ENCODE data around the gene ELF1.

DNA sequence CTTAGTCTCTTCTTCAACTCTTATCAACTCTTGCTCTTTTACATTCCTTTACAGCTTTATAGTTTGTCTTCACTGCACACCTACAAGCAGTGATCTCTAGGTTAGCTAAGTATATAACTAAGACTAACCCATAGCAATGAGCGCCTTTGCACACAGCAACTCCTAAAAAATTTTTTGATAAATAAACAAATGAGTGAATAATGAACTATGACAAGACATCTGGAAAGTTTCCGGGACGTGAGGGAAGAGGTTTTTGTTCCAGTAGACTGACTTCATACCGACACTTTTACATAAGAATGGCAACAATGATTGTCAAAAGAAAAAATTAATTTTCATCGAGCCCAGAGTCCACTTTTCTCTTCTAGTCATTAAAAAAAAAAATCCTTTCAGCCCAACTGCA is 98.3 kb downstream of the ELF1 start:
- TF ChIP-seq, protein P1, sequence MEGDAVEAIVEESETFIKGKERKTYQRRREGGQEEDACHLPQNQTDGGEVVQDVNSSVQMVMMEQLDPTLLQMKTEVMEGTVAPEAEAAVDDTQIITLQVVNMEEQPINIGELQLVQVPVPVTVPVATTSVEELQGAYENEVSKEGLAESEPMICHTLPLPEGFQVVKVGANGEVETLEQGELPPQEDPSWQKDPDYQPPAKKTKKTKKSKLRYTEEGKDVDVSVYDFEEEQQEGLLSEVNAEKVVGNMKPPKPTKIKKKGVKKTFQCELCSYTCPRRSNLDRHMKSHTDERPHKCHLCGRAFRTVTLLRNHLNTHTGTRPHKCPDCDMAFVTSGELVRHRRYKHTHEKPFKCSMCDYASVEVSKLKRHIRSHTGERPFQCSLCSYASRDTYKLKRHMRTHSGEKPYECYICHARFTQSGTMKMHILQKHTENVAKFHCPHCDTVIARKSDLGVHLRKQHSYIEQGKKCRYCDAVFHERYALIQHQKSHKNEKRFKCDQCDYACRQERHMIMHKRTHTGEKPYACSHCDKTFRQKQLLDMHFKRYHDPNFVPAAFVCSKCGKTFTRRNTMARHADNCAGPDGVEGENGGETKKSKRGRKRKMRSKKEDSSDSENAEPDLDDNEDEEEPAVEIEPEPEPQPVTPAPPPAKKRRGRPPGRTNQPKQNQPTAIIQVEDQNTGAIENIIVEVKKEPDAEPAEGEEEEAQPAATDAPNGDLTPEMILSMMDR (IDR thresholded peaks at IDR 0.05) = no peak
- TF ChIP-seq, protein P2, sequence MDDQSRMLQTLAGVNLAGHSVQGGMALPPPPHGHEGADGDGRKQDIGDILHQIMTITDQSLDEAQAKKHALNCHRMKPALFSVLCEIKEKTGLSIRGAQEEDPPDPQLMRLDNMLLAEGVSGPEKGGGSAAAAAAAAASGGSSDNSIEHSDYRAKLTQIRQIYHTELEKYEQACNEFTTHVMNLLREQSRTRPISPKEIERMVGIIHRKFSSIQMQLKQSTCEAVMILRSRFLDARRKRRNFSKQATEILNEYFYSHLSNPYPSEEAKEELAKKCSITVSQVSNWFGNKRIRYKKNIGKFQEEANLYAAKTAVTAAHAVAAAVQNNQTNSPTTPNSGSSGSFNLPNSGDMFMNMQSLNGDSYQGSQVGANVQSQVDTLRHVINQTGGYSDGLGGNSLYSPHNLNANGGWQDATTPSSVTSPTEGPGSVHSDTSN (IDR thresholded peaks at IDR 0.05) = no peak
- TF ChIP-seq, protein P3, sequence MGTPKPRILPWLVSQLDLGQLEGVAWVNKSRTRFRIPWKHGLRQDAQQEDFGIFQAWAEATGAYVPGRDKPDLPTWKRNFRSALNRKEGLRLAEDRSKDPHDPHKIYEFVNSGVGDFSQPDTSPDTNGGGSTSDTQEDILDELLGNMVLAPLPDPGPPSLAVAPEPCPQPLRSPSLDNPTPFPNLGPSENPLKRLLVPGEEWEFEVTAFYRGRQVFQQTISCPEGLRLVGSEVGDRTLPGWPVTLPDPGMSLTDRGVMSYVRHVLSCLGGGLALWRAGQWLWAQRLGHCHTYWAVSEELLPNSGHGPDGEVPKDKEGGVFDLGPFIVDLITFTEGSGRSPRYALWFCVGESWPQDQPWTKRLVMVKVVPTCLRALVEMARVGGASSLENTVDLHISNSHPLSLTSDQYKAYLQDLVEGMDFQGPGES (IDR thresholded peaks at IDR 0.05; ENCODE audit: low read depth, low read length) = no peak
- TF ChIP-seq RFX5 (IDR thresholded peaks at IDR 0.05; ENCODE audit: low read length) (no peak), ELF1 (IDR thresholded peaks at IDR 0.05) (no peak), FOSL2 (IDR thresholded peaks at IDR 0.05; ENCODE audit: borderline replicate concordance, low read depth) (no peak), TAF1 (IDR thresholded peaks at IDR 0.05; ENCODE audit: borderline replicate concordance, low read depth, low read length) (no peak), TEAD4 (IDR thresholded peaks at IDR 0.05; ENCODE audit: borderline replicate concordance, insufficient read depth) (no peak), EZH2phosphoT487 (IDR thresholded peaks at IDR 0.05; ENCODE audit: borderline replicate concordance, low read depth) (no peak)
- TF ChIP-seq, protein P4, sequence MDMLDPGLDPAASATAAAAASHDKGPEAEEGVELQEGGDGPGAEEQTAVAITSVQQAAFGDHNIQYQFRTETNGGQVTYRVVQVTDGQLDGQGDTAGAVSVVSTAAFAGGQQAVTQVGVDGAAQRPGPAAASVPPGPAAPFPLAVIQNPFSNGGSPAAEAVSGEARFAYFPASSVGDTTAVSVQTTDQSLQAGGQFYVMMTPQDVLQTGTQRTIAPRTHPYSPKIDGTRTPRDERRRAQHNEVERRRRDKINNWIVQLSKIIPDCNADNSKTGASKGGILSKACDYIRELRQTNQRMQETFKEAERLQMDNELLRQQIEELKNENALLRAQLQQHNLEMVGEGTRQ (IDR thresholded peaks at IDR 0.05; ENCODE audit: borderline replicate concordance, low read depth, low read length) = no peak

All from SK-N-SH (cell line).